ENCODE measurements around the gene FHIT.

FHIT gene

GRCh38 chr3:60291115-60291514, 960.1 kb downstream of the FHIT start:
- Histone ChIP-seq H3K27ac (ENCODE audit: low read depth, low read length) (no peak overlapping the region), H3K4me2 (ENCODE audit: low read depth, low read length, poor library complexity, severe bottlenecking) (no peak overlapping the region), H3K79me2 (ENCODE audit: insufficient read depth, low read length) (no peaks in the 10 kb centered on the region), H4K20me1 (ENCODE audit: low read depth, low read length) (no peaks in the 10 kb centered on the region), H3K36me3 (ENCODE audit: low read length) (no peaks in the 10 kb centered on the region), H3K9ac (ENCODE audit: low read length) (no peak overlapping the region), H2AFZ (ENCODE audit: low read depth, low read length, severe bottlenecking) (no peak overlapping the region), H3K27me3 (ENCODE audit: low read length) (no peaks in the 10 kb centered on the region), H3F3A (ENCODE audit: insufficient read depth) (no peaks in the 10 kb centered on the region), H3K9me2 (replicated peaks; ENCODE audit: insufficient read depth, low read length) (no peaks in the 10 kb centered on the region), H3K4me3 (ENCODE audit: insufficient read depth, low read length, poor library complexity, severe bottlenecking) (no peak overlapping the region), H3K9me3 (ENCODE audit: insufficient read depth, low read length) (no peaks in the 10 kb centered on the region)
- TF ChIP-seq CTCF (IDR thresholded peaks at IDR 0.05; ENCODE audit: insufficient read depth, low read length, poor library complexity, severe bottlenecking) (no peak), EZH2phosphoT487 (conservative IDR thresholded peaks at IDR 0.05; ENCODE audit: low read length) (no peak)

GRCh38 chr3:60290122-60290492, 961.1 kb downstream of the FHIT start:
- H3K27me3 ChIP-seq (ENCODE audit: low read length), result no peaks in the 10 kb centered on the region
- TF ChIP-seq CTCF (IDR thresholded peaks at IDR 0.05; ENCODE audit: insufficient read depth, low read length, poor library complexity, severe bottlenecking) (no peak), EZH2phosphoT487 (conservative IDR thresholded peaks at IDR 0.05; ENCODE audit: low read length) (no peak)
- H3K9ac ChIP-seq (ENCODE audit: low read length), result no peak overlapping the region
- H4K20me1 ChIP-seq (ENCODE audit: low read depth, low read length), result no peaks in the 10 kb centered on the region
- H2AFZ ChIP-seq (ENCODE audit: low read depth, low read length, severe bottlenecking), result no peak overlapping the region
- no peaks in the 10 kb centered on the region for H3K9me3 ChIP-seq (ENCODE audit: insufficient read depth, low read length)
- no peak overlapping the region for H3K4me3 ChIP-seq (ENCODE audit: insufficient read depth, low read length, poor library complexity, severe bottlenecking)
- no peaks in the 10 kb centered on the region for H3K79me2 ChIP-seq (ENCODE audit: insufficient read depth, low read length)
- H3K9me2 ChIP-seq (replicated peaks; ENCODE audit: insufficient read depth, low read length), result no peaks in the 10 kb centered on the region
- H3F3A ChIP-seq (ENCODE audit: insufficient read depth), result no peaks in the 10 kb centered on the region
- no peak overlapping the region for H3K27ac ChIP-seq (ENCODE audit: low read depth, low read length)
- H3K4me2 ChIP-seq (ENCODE audit: low read depth, low read length, poor library complexity, severe bottlenecking), result no peak overlapping the region
- no peaks in the 10 kb centered on the region for H3K36me3 ChIP-seq (ENCODE audit: low read length)

GRCh38 chr3:60289341-60290121, 961.7 kb downstream of the FHIT start:
- Histone ChIP-seq H2AFZ (ENCODE audit: low read depth, low read length, severe bottlenecking) (no peak overlapping the region), H3K9me3 (ENCODE audit: insufficient read depth, low read length) (no peaks in the 10 kb centered on the region), H3K9me2 (replicated peaks; ENCODE audit: insufficient read depth, low read length) (no peaks in the 10 kb centered on the region), H3K4me3 (ENCODE audit: insufficient read depth, low read length, poor library complexity, severe bottlenecking) (no peak overlapping the region), H3K4me2 (ENCODE audit: low read depth, low read length, poor library complexity, severe bottlenecking) (no peak overlapping the region), H4K20me1 (ENCODE audit: low read depth, low read length) (no peaks in the 10 kb centered on the region), H3K79me2 (ENCODE audit: insufficient read depth, low read length) (no peaks in the 10 kb centered on the region), H3K36me3 (ENCODE audit: low read length) (no peaks in the 10 kb centered on the region), H3F3A (ENCODE audit: insufficient read depth) (no peaks in the 10 kb centered on the region), H3K9ac (ENCODE audit: low read length) (no peak overlapping the region), H3K27ac (ENCODE audit: low read depth, low read length) (no peak overlapping the region), H3K27me3 (ENCODE audit: low read length) (no peaks in the 10 kb centered on the region)
- TF ChIP-seq EZH2phosphoT487 (conservative IDR thresholded peaks at IDR 0.05; ENCODE audit: low read length), result no peak
- no peak for TF ChIP-seq CTCF (IDR thresholded peaks at IDR 0.05; ENCODE audit: insufficient read depth, low read length, poor library complexity, severe bottlenecking)
